Nephron progenitor cell (in vitro differentiated cells): ENCODE results near the gene ABHD2.
"Not testable (repeated sequence)": the region's sequence is repeated elsewhere in the genome, so short reads cannot be mapped to it uniquely, and the experiment has no call there.

ENCODE experiments used
- DNase-seq: peaks from one replicate; pipeline ENCODE4 v3.0.0; 2021
- H3K27ac Mint-ChIP-seq: 2 replicates; pipeline ENCODE4 v1.8.0; 2021; ENCODE audit warnings: mild to moderate bottlenecking, moderate library complexity, mixed read lengths
- H3K27me3 Mint-ChIP-seq: 2 replicates; pipeline ENCODE4 v1.8.0; 2021; ENCODE audit warnings: mild to moderate bottlenecking, low read depth, mixed read lengths; ENCODE audit not compliant: poor library complexity
- H3K36me3 Mint-ChIP-seq: 2 replicates; pipeline ENCODE4 v1.8.0; 2021; ENCODE audit warnings: low read depth, mixed read lengths
- H3K4me1 Mint-ChIP-seq: 2 replicates; pipeline ENCODE4 v1.8.0; 2021; ENCODE audit warnings: mixed read lengths
- H3K4me3 Mint-ChIP-seq: 2 replicates; pipeline ENCODE4 v1.8.0; 2021; ENCODE audit warnings: mild to moderate bottlenecking, moderate library complexity, mixed read lengths
- H3K9me3 Mint-ChIP-seq: 2 replicates; pipeline ENCODE4 v1.8.0; 2021; ENCODE audit warnings: mild to moderate bottlenecking, moderate library complexity, mixed read lengths
- TF ChIP-seq, protein P1 (sequence below): fragments of 200-600 bp; sonication (generic); IDR thresholded peaks from 2 replicates; pipeline ENCODE4 v1.5.0; 2021; ENCODE audit warnings: antibody characterized with exemption

Gene ABHD2

DNA sequence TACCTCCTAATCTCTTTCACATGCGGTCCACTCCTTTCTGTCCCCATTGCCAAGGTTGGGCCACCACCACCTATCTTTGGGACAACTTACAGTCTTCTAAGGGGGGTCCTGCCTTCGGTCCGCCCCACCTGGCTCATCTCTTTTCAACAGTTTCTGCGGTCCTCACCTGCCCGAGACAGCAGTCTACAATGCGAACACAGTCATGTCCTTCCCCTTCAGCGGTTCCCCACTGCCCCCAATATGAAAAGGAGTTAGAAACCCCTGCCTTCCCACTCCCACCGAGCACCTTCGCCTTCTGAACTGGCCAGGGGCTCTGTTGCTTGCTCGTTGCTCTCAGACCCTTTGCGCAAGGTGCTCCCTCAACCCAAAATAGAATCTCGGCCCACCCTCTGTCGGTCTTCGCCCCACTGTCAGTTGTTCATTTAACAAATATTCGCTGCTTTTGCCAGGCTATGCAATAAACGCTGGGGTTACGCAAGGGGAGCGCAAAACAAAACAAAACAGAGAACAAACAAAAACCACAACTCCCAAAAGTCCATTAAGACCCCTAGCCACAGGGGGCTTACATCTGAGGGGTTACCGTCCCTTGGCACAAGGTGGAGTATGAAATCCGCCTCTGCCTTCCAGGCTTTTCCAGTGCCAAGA is 154.9 kb downstream of the ABHD2 start:
- H3K27ac Mint-ChIP-seq, result no peak overlapping the region
- peaks cover 25% of the 10 kb centered on the region for H3K36me3 Mint-ChIP-seq
- DNase-seq, result no peak
- H3K27me3 Mint-ChIP-seq, result peaks cover 8% of the 10 kb centered on the region
- H3K4me3 Mint-ChIP-seq, result peak overlapping the region; percentile 99
- peaks cover 15% of the 10 kb centered on the region for H3K9me3 Mint-ChIP-seq
- H3K4me1 Mint-ChIP-seq, result peaks cover 32% of the 10 kb centered on the region
- TF ChIP-seq, protein P1, sequence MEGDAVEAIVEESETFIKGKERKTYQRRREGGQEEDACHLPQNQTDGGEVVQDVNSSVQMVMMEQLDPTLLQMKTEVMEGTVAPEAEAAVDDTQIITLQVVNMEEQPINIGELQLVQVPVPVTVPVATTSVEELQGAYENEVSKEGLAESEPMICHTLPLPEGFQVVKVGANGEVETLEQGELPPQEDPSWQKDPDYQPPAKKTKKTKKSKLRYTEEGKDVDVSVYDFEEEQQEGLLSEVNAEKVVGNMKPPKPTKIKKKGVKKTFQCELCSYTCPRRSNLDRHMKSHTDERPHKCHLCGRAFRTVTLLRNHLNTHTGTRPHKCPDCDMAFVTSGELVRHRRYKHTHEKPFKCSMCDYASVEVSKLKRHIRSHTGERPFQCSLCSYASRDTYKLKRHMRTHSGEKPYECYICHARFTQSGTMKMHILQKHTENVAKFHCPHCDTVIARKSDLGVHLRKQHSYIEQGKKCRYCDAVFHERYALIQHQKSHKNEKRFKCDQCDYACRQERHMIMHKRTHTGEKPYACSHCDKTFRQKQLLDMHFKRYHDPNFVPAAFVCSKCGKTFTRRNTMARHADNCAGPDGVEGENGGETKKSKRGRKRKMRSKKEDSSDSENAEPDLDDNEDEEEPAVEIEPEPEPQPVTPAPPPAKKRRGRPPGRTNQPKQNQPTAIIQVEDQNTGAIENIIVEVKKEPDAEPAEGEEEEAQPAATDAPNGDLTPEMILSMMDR, result no peak

DNA sequence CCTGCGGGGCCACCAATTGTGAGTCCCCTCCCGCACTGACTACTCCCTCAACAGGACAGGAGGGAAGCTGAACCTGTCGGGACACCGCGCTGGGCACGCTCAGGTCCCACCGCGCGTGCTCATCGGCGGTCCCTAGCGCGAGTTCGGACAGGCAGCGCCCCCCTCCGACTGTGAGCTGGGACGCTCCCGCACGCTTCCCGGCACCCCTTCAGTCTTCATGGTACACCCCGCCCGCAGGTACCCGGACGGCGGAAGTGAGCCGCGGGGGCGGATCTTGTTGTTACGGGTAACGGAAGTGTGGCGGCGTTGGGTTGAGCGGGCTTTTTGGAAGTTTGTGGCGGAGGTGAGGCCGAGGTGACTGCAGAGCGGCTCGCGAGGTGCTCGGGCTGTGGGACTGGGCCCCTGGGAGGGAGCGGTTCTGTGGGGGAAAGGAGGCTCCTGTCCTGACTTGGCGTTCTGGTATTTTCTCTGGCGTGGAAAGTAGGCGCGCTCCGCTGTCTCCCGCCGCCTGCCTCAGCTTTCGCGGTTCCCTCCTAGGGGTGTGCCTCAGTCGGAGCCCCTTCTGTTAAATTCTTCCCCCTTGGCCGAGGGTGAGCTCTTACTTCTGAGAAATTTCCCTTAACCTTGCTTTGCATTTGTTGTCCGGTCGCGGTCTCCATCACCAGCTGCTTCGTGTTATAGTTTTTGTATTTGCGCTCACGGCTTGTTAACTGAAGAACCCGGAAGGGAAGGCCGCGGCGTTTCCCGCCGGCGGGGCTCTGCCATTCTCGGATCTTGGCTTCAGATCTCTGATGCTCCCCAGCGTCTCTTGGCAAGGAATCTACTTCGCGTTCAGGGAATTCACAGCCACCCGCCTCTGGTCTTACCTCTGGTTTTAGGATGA is 155.7 kb downstream of the ABHD2 start, which contains the start of gene FANCI:
FANCI (plus strand) TSS at position 289 of the 883 bp plus-strand sequence. CDS start 3,669 bp downstream, outside the sequence.
- H3K4me1 Mint-ChIP-seq, result peaks cover 32% of the 10 kb centered on the region
- H3K27me3 Mint-ChIP-seq, result peaks cover 8% of the 10 kb centered on the region
- TF ChIP-seq, protein P1, result no peak
- peak within 1 kb of the TSS; percentile 81 for H3K27ac Mint-ChIP-seq
- H3K4me3 Mint-ChIP-seq, result peak within 1 kb of the TSS; percentile 99
- peak; percentile 95 for DNase-seq
- H3K36me3 Mint-ChIP-seq, result peaks cover 32% of the 10 kb centered on the region
- H3K9me3 Mint-ChIP-seq, result peaks cover 18% of the 10 kb centered on the region

DNA sequence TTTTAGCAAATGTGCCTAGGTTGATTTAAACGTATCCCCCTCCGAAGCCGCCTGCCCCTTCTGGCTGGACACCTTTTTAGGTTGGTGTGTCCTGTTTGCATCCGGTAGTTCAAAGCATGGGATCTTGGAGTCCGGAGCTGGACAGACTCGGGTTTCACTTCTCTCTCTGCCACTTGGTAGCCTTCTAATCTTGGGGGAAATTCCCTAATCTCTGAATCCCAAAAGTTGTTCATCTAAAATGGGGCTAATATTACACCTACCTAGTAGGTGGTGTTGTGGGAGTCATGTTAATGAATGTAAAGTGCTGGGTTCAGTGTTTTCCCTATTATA is 156.3 kb downstream of the ABHD2 start:
- Mint-ChIP-seq H3K4me3 (peak overlapping the region; percentile 99), H3K27me3 (peaks cover 8% of the 10 kb centered on the region), H3K27ac (peak overlapping the region; percentile 81), H3K4me1 (peaks cover 32% of the 10 kb centered on the region), H3K36me3 (peaks cover 39% of the 10 kb centered on the region), H3K9me3 (peaks cover 18% of the 10 kb centered on the region)
- no peak for DNase-seq
- TF ChIP-seq, protein P1, result no peak

DNA sequence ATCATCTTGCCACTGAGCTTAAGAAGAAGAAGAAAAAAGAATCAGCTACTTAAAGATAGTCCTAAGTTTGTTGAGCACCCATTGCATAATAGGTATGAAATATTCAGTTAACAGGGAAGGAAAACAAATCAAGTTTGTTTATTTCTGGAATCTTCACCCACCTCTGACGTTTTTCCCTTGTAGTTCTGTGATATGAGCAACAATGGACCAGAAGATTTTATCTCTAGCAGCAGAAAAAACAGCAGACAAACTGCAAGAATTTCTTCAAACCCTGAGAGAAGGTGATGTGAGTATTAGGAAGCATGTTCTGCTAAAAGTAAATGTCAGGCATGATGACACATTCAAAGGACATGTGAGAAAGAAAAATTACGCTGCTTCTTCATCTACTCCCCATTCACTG is 159.2 kb downstream of the ABHD2 start:
- peaks cover 8% of the 10 kb centered on the region for H3K27me3 Mint-ChIP-seq

DNA sequence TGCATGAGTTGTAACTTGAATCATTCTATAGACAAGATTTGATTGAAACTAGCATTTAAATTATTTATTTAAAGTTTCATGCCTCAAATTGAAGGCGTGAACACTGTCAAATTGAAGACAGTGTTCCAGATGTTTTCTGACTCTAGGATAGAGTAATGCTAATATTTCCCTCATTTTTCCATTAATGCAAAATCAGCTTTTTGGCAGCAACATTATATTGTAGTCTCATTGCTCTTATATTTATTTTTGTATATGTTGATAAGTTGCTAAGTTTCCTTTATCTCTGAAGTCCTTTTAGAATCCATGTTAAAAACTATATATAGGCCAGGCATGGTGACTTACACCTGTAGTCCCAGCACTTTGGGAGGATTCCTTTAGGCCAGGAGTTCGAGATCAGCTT is 160.3 kb downstream of the ABHD2 start:
- no peak for DNase-seq

More for the DNA sequence above, 159.2 kb downstream of the ABHD2 start:
- TF ChIP-seq, protein P1, result no peak
- H3K4me1 Mint-ChIP-seq, result peaks cover 32% of the 10 kb centered on the region
- no peak for DNase-seq
- H3K4me3 Mint-ChIP-seq, result no peak overlapping the region
- H3K36me3 Mint-ChIP-seq, result peaks cover 63% of the 10 kb centered on the region
- H3K9me3 Mint-ChIP-seq, result peaks cover 12% of the 10 kb centered on the region
- H3K27ac Mint-ChIP-seq, result no peak overlapping the region

DNA sequence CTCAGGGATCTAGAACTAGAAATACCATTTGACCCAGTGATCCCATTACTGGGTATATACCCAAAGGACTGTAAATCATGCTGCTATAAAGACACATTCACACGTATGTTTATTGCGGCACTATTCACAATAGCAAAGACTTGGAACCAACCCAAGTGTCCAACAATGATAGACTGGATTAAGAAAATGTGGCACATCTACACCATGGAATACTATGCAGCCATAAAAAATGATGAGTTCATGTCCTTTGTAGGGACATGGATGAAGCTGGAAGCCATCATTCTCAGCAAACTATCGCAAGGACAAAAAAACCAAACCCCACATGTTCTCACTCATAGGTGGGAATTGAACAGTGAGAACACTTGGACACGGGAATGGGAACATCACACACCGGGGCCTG is 161.9 kb downstream of the ABHD2 start:
- DNase-seq, H3K4me3 Mint-ChIP-seq, H3K27ac Mint-ChIP-seq, H3K27me3 Mint-ChIP-seq: not testable (repeated sequence)
- peaks cover 77% of the 10 kb centered on the region for H3K36me3 Mint-ChIP-seq
- peaks cover 12% of the 10 kb centered on the region for H3K9me3 Mint-ChIP-seq
- peaks cover 15% of the 10 kb centered on the region for H3K4me1 Mint-ChIP-seq

More for the DNA sequence above, 160.3 kb downstream of the ABHD2 start:
- TF ChIP-seq, protein P1, result no peak
- H3K4me1 Mint-ChIP-seq, result peaks cover 23% of the 10 kb centered on the region
- H3K27me3 Mint-ChIP-seq, result peaks cover 4% of the 10 kb centered on the region
- H3K36me3 Mint-ChIP-seq, result peaks cover 70% of the 10 kb centered on the region
- H3K4me3 Mint-ChIP-seq, result no peak overlapping the region
- H3K9me3 Mint-ChIP-seq, result peaks cover 12% of the 10 kb centered on the region
- H3K27ac Mint-ChIP-seq, result no peak overlapping the region
